PFSK-1 (cell line): ENCODE data around the gene RYR3.

Source experiments
- POLR2AphosphoS5 ChIP-seq: IDR thresholded peaks from 2 replicates; pipeline ENCODE4 v1.6.1; 2012; ENCODE audit warnings: low read depth, mild to moderate bottlenecking, control low read depth, low read length, moderate library complexity
- TAF1 ChIP-seq: IDR thresholded peaks from 2 replicates; pipeline ENCODE4 v1.6.1; 2012; ENCODE audit warnings: low read length, control low read depth, borderline replicate concordance; ENCODE audit not compliant: insufficient read depth
- TF ChIP-seq, protein P1 (sequence below), 2 experiments: IDR thresholded peaks; 2 replicates each; pipeline versions ENCODE4 v1.6.1 to v1.8.0; 2011 to 2012; ENCODE audit warnings: low read depth in 2 of 2, low read length in 2 of 2, control low read depth in 1 of 2, inconsistent platforms in 1 of 2, mild to moderate bottlenecking in 1 of 2, moderate library complexity in 1 of 2; ENCODE audit not compliant: insufficient read depth in 1 of 2

DNA sequence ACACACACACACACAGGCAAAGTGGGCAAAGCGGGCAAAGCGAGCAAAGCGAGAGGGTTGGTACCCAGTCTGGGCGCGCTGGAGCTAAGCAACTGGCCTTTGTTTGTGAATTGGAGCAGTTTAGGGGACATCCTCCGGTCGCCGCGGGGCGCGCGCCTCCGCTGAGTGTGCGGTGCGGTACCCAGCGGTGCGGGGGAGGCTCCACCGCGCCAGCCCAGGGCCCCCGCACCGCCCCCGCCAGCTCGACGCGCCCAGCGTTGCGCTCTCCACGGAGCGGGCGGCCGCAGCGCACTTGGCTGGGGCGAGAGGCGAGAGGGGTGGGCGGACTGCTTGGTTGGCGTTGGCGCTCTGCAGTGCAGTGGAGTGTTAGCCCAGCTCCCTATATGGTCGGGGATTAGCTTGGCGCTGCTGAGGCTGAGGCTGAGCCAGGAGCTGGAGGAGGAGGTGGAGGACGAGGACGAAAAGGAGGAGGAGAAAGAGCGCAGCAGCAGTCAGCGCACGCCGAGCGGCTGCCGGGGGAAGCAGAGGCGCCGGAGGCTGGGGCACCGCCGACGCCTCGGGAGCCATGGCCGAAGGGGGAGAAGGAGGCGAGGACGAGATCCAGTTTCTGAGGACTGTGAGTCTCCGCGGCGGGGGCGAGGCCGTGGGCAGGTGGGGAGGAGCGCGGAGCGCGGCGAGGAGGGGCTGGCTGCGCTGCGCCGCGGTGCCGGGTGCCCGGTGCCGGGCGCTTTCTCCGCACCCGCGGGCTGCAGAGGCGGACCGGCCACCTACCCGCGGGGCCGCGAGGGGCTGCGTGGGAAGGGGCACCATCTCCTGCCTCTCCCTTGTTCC, at the start of gene RYR3:
- TF ChIP-seq POLR2AphosphoS5, result no peak
- TF ChIP-seq, protein P1, sequence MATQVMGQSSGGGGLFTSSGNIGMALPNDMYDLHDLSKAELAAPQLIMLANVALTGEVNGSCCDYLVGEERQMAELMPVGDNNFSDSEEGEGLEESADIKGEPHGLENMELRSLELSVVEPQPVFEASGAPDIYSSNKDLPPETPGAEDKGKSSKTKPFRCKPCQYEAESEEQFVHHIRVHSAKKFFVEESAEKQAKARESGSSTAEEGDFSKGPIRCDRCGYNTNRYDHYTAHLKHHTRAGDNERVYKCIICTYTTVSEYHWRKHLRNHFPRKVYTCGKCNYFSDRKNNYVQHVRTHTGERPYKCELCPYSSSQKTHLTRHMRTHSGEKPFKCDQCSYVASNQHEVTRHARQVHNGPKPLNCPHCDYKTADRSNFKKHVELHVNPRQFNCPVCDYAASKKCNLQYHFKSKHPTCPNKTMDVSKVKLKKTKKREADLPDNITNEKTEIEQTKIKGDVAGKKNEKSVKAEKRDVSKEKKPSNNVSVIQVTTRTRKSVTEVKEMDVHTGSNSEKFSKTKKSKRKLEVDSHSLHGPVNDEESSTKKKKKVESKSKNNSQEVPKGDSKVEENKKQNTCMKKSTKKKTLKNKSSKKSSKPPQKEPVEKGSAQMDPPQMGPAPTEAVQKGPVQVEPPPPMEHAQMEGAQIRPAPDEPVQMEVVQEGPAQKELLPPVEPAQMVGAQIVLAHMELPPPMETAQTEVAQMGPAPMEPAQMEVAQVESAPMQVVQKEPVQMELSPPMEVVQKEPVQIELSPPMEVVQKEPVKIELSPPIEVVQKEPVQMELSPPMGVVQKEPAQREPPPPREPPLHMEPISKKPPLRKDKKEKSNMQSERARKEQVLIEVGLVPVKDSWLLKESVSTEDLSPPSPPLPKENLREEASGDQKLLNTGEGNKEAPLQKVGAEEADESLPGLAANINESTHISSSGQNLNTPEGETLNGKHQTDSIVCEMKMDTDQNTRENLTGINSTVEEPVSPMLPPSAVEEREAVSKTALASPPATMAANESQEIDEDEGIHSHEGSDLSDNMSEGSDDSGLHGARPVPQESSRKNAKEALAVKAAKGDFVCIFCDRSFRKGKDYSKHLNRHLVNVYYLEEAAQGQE (IDR thresholded peaks at IDR 0.05; ENCODE audit: insufficient read depth in 1 of 2, low read depth in 2 of 2, low read length in 2 of 2), result no peak
- no peak for TF ChIP-seq TAF1
